HS-27A (cell line): ENCODE results near the gene FBXW12.

Experiments
- DNase-seq: peaks from one replicate; pipeline ENCODE4 v3.0.0-alpha.2; 2012; ENCODE audit warnings: low read depth, missing footprints

Gene FBXW12

DNA sequence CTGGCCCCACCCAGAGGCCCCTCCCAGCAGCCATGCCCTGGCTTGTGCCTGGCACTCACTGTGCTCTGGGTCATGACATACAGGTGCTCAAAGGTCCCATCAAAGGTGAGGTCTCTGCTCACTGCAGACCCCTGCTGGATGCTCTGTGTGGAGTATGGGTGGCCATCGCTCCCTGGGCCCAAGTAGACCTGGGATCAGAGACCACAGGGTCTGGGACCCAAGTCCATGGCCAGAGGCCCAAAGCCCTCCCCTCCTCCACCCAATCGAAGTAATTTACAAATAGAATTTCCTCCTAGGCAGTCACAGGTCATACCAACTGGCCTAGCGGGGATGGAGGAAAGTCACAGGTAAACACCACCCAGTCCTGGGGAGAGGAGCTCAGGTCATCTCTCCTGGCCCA is 50.3 kb downstream of the FBXW12 start:
- no peak for DNase-seq

- DNase-seq: no peak
Measured at GRCh38 chr3:48422681-48423080, 50.7 kb downstream of the FBXW12 start.

DNA sequence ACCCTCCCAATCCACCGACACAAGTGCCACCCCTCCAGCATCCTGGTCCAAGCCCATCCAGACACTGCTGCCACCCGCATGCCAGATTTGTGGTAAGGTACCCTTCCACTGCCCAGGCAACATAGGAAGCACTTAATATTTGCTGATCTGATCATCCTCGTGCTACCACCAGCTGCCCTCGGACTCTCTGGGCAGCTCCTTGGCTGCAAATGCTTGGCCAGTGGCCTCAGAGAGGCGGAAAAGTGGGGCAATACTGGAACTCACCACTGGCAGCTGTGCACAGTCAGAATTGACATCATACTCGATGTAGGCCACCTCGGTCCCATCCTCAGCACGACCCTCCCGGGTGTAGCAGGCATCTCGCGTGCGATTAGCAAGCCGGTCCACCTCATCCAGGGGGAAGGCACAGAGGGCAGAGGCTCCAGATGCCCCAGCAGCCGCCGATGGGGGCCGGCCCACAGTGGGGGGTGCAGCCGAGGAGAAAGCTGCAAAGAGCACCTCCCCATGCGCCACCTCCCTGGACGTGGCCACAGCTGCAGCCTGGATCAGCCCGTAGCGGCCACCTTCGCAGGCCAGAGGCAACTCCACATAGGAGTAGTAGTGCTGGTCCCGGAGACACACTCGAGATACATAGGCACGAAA is 51.3 kb downstream of the FBXW12 start:
- no peak for DNase-seq

DNA sequence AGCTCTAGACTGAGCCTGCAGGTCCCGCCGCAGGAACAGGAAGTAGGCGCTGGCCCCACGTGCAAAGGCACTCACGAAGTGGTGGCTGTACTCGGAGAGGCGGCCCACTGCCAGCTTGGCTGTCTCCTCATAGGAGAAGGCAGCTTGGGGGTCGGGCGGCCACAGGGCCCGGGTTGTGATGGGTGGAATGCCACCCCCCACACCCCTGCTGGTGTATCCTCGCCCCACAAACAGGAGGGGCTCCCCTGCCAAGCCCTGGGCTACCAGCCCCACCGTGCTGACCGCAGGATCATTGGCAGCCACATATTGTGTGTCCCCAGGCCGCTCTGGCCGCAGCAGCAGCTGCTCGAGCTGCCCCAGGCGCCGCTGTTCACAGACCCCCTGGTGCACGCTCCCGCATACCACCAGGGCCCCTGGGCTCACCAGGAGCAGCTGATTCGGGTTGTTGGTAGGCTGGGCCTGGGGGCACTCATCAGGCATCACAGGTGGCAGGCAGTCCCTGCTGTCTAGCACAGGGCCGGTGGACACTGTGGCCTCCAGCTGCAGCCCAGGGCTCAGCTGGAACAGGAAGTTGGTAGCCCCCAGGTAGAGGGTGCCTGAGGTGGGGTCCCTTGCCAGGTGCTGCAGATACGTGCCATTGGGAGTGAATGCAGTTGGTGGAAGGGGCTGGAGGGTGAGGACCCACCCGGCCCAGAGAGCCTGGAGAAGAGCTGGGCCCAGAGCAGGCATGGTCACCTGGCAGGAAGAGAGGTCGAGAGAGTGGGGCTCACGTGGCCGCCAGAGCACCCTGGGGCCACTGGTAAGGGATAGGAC is 52.1 kb downstream of the FBXW12 start:
- no peak for DNase-seq

DNA sequence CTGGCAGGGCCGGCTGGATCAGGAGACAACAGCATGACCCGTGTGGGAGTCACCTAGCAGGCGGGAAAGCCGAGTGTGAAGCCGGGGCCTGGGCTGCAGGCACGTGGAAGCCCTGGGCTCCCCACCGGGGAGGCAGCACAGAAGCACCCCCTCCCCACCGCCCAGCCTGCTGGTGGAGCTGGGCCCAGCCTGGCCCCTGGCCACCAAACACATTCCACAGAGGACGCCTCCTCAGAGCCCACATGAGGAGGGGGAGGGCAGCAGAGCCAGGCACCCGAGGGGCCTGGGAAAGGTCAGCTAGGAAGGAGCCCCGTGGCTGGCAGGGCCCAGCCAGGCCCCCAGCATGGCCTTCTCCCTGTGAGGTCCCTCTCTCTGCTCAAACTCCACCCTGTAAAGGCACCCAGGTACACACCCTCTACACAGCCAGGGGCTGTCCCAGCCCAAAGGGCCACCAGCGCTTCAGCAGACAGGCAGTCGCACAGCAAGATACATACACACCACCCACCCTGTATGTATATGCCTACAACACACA is 53.3 kb downstream of the FBXW12 start:
- DNase-seq: no peak

GRCh38 chr3:48426401-48426909 is 54.4 kb downstream of the FBXW12 start:
- DNase-seq: no peak

DNA sequence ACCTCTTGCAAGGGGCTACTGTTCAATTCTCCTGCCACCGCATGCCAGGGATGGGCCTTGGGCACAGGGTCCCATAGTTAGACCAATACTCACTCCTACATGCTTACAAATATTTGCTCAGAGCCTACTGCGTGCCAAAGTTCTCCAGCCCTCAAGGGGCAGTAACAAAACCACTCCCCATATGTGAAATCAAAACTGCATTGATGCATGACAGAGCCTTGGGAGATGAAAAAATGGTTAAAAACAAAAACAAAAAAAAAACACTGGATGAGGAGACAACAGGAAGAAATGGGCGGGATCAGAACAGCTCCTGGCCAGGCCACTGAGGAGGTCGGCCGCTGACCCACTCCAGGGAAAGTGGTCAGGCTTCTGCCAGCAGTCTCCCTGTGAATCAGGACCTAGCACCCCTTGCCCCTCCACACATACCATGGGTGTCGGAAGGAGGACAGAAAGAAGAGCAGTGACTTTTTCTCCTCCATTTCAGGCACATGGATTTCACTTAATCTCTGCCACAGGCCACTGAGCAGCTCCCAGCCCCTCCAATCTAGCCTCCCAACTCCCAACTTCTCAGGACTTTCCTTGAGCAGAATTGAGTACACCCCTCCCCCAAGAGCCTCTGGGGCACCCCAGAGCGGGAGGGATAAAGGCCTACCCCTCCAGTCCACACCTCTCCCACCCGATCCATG is 55.1 kb downstream of the FBXW12 start:
- DNase-seq: no peak

- no peak for DNase-seq
Measured at GRCh38 chr3:48427630-48427962, 55.6 kb downstream of the FBXW12 start.

- no peak for DNase-seq
Measured at GRCh38 chr3:48428088-48428571, 56.1 kb downstream of the FBXW12 start.

DNA sequence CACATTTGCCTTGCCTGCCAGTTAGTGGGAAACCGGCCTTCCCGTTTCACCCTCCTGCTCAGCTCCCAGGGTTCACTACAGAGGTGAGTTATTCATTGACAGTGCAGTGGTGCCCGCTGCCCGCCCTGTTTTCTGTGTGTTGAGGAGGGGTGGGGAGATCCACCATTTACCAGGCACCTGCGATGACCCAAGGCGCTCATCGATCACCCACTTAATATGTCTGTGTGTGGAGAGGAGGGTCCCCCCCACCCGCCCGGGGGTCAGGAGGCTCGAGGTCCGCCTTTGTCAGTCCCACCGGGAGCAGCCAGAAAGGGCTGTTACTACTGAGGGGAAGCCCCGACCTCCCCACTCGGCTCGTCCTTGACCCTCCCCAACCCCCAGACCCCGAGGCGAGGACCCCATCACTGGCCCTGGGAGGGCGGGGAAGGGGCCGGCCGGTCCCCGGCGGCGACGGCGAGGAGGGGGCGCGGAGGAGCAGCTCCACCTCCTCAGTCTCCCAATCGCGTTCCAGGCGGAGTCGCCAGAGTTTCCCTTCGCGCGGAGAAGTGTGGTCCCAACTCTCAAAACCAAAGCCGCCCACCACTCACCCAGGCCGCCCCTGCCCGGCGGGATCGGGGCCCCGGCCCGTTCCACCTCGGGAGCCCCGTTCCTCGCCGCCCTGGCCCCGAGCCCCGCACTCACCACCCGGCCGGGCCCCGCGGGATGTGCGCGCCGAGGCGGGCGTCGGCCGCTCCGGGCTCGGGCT is 56.7 kb downstream of the FBXW12 start:
- DNase-seq: no peak

DNA sequence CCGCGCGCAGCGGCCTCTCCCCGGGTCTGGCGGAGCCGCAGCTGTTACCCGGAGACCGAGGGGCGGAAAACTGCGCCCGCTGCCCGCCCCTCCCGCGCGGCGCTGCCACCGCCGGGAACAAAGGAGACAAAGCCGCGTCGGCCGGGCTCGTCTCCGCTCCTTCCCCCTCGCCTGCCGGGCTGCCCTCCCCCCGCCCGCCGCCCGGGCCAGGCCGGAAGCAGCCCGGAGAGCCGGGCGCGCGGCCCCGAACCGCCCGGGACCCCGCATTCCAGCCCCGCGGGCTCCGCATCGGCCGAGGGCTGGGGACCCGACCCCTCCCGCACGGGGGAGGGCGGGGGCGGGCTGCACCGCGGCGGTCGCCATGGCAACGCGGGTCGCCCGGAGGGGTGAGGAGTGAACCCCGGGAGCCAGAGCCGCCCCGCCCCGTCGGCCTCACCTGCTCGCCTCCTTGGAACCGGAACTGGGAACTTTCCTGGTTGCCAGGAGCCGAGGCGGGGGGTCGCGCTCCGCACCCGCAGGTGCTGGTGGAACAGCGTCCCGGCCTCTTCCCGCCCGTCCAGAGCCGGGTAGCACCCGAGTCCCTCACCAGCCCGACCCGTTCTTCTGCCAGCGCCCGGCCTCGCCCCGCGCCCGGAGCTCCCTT is 57.4 kb downstream of the FBXW12 start:
- no peak for DNase-seq

DNA sequence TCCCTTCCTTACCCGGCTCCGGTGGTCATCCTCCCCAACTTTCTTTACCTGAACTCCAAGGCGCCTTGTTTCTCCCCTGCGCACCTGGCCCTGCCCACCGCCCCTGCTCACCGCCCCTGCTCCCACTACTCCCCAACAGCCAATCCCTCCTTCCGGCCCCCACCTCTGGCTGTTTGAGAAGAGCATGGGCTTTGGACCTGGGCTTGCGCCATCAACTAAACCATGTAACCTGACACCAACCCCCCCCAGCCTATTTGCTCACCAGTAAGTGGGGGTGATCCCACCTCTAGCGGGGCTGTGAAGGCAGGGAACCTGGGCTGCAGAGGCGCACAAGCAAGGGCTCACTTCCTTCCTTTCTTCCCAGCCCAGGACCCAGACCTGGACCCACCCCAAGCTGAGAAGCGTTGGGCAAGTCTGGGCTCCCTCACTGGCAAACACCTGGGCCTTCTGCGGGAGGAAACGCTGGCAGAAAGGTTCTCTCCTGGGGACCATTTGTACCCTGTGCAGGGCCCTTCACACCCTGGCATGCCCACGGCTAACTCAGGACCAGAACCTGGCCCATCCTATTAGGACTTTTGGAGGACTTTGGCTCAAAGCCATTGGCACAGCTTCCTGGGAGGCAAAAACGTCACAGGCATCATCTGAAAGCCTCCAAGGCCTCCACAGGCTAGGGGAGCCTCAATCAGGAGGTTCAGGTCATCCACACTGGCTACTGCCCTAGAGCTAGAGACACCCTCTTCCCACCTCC is 58.1 kb downstream of the FBXW12 start, which contains the start of gene PLXNB1:
PLXNB1 (minus strand) TSS at position 127 of the 748 bp plus-strand sequence. CDS start 5,475 bp downstream, outside the sequence.
- no peak for DNase-seq

GRCh38 chr3:48430708-48431101 is 58.7 kb downstream of the FBXW12 start:
- no peak for DNase-seq

DNA sequence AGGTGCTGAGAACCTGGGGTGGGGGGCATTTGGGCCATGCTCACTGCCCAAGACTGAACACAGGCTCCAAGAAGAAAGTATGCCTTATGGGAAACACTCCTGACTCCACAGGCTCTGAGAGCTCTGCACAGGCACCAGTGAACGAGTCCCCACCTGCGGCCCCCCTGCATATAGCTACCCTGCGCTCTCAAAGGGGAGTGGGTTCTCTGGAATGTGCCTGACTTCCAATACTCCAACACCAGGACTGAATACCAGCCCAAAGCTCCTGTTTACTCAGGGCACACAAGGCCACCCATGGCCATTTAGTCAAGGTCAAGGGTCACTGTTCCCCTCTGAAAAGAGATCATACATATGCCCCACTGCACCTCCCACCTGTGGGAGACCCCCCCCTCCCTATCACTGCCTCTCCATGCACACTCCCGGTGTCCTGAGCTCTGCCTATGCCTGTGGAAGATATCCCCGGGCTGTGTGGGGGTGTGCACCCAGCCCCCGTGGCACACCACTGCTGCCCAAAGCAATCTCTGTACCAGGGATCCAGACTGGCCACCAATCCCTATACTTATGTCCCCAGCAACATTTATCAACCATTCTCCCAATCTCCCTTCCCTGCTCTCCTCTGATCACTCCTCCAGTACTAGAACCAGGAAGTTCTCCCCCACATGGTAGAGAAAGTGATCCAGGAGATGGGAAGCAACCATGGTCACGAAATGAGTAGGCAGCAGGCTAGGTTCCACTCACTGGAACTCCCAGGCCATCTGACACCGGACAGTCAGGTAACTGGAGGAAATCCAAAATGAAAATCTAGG is 59.4 kb downstream of the FBXW12 start:
- no peak for DNase-seq

- DNase-seq: no peak
Measured at GRCh38 chr3:48432411-48433371, 60.7 kb downstream of the FBXW12 start.

- peak; percentile 72 for DNase-seq
Measured at GRCh38 chr3:48433472-48434118, 61.6 kb downstream of the FBXW12 start.

DNA sequence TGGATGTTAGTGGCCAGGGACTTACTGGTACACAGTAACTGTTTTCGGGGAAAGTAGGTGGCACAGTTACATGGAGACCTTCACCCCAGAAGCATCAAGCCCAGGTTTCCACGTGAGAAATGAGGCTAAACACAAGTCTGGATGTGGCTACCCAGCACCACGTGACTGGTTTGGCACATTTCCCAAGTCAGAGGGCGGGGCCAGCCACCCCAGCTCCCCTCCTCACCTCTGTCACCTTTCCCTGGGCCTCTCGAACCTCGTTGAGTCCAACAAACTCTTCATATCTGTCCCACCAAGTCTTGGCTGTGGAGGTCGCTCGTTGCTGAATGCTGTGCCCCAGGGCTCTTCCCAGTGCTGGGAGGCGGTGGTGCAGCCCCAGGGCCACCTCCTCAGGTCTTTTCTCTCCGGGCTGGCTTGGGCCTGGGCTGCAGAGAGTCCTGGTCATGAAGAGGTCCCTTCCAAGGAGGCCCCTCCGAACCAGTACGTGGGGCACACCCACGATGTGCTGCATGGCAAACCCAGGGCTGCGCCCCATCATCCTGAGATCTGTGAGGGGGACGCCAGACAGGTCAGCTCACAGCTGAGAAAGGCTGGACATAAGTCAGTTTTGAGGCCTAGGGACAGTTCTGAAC is 62.7 kb downstream of the FBXW12 start:
- no peak for DNase-seq
